Measurements from ENCODE around the gene EPS8. TPM values are rescaled to one million over a fixed set of nuclear protein-coding genes. Genes with fewer than 3 reads are reported as not detected.
A peak's percentile ranks its signal among the peaks of the same experiment; 100 is the strongest.

Gene EPS8
- total and polyA plus RNA-seq, 2 experiments from 2014 or later: 43.1 to 83.2 TPM

DNA sequence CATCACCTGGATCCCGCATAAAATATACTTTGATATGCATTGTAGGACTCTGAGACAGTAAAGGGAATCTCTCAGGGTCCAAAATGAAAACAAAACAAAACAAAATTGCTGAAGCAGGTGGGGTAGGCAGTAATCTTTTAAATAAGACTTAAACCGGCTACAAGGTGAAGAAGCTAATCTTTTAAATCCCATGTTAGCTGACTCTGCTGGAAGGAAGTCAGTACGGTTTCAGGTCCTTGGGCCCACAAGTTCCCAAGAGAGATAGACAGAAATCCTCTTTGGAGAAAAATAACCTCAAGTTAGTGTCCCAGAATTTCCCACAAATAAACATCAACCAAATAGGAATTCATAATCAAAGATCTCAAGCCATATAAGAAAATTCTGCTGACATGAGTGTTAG, 5.0 kb upstream of the EPS8 start:
- Histone ChIP-seq H3K27ac (no peak overlapping the region), H3K9me3 (ENCODE audit: low read depth) (no peaks in the 10 kb centered on the region), H3K36me3 (replicated peaks; ENCODE audit: insufficient read depth, low read depth) (no peaks in the 10 kb centered on the region), H3K27me3 (no peaks in the 10 kb centered on the region), H2AFZ (no peak overlapping the region), H3K4me1 (ENCODE audit: insufficient read depth) (peaks cover 18% of the 10 kb centered on the region), H3K4me3 (no peak overlapping the region), H3K79me2 (no peaks in the 10 kb centered on the region), H3K9me2 (replicated peaks; ENCODE audit: insufficient read depth) (no peaks in the 10 kb centered on the region), H3K4me2 (no peak overlapping the region), H4K20me1 (ENCODE audit: insufficient read depth, poor library complexity, severe bottlenecking) (no peaks in the 10 kb centered on the region)
- DNase-seq (ENCODE audit: low spot score): no peak
- 80% methylated on average over 3 of the region's 3 CpGs for WGBS (ENCODE audit: low lambda C conversion rate, missing lambda C conversion rate)
- TF ChIP-seq, protein P1, sequence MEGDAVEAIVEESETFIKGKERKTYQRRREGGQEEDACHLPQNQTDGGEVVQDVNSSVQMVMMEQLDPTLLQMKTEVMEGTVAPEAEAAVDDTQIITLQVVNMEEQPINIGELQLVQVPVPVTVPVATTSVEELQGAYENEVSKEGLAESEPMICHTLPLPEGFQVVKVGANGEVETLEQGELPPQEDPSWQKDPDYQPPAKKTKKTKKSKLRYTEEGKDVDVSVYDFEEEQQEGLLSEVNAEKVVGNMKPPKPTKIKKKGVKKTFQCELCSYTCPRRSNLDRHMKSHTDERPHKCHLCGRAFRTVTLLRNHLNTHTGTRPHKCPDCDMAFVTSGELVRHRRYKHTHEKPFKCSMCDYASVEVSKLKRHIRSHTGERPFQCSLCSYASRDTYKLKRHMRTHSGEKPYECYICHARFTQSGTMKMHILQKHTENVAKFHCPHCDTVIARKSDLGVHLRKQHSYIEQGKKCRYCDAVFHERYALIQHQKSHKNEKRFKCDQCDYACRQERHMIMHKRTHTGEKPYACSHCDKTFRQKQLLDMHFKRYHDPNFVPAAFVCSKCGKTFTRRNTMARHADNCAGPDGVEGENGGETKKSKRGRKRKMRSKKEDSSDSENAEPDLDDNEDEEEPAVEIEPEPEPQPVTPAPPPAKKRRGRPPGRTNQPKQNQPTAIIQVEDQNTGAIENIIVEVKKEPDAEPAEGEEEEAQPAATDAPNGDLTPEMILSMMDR (IDR thresholded peaks at IDR 0.05; ENCODE audit: poor library complexity): no peak
- TF ChIP-seq EZH2phosphoT487 (IDR thresholded peaks at IDR 0.05; ENCODE audit: low read depth, severe bottlenecking, unreplicated experiment): no peak
- TF ChIP-seq EZH2 (IDR thresholded peaks at IDR 0.05; ENCODE audit: borderline replicate concordance): no peak

DNA sequence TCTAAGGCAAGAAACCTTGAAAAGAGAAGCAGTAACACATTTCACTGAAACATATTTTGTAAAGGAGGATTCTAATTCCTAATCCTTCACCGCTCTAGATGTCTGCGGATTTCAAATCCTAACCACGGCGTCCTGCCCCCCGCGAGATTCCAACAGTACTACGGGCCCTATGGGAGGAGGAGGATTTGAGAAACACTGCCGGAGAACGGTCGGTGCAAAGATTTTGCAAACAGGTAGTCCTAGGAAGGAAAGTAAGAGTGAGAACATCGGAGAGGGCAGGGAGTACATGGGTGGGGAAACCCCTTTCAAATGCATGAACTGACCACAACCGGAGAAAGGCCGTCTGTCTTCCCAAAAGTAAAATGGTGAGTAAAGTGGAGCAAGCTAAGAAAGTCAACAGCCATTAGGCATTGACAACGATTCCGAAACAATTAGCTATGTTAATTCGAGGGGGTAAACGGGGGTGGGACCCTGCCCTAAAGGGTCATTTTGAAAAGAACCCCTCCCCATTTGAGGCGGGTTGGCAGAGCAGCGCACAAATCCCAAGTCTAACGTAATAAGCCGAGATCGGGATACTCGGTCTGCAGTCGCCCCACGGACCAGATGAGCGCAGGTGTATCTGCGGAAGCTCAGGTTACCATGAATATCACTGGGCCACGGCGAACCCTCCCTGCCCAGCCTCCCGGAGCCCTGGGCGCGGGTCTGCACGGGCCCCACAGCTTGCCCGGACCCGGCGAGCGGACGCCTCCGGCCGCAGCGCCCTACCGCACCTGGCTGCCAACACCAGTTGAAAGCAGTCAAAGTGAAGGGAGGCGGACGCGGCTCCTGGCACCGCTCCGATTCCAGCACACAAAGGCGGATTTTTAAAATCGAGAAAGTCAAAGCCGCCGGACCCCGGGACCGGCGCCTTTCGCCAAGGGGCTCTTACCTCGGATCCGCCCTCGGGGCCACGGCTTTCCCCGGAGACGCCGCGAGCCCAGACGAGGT, 662 bp downstream of the EPS8 start:
- H3K4me1 ChIP-seq (ENCODE audit: insufficient read depth): peaks cover 5% of the 10 kb centered on the region
- peak overlapping the region; percentile 95 for H3K4me3 ChIP-seq
- H3K79me2 ChIP-seq: peaks cover 44% of the 10 kb centered on the region
- no peak for TF ChIP-seq EZH2 (IDR thresholded peaks at IDR 0.05; ENCODE audit: borderline replicate concordance)
- TF ChIP-seq, protein P1 (IDR thresholded peaks at IDR 0.05; ENCODE audit: poor library complexity): no peak
- no peak for TF ChIP-seq EZH2phosphoT487 (IDR thresholded peaks at IDR 0.05; ENCODE audit: low read depth, severe bottlenecking, unreplicated experiment)
- peaks cover 7% of the 10 kb centered on the region for H4K20me1 ChIP-seq (ENCODE audit: insufficient read depth, poor library complexity, severe bottlenecking)
- peak overlapping the region; percentile 88 for H3K4me2 ChIP-seq
- WGBS (ENCODE audit: low lambda C conversion rate, missing lambda C conversion rate): under 1% methylated on average over 61 of the region's 64 CpGs
- peak overlapping the region; percentile 93 for H3K27ac ChIP-seq
- no peaks in the 10 kb centered on the region for H3K9me2 ChIP-seq (replicated peaks; ENCODE audit: insufficient read depth)
- H3K36me3 ChIP-seq (replicated peaks; ENCODE audit: insufficient read depth, low read depth): no peaks in the 10 kb centered on the region
- H3K27me3 ChIP-seq: no peaks in the 10 kb centered on the region
- no peaks in the 10 kb centered on the region for H3K9me3 ChIP-seq (ENCODE audit: low read depth)
- H2AFZ ChIP-seq: peak overlapping the region; percentile 90
- peak; percentile 54 for DNase-seq (ENCODE audit: low spot score)

DNA sequence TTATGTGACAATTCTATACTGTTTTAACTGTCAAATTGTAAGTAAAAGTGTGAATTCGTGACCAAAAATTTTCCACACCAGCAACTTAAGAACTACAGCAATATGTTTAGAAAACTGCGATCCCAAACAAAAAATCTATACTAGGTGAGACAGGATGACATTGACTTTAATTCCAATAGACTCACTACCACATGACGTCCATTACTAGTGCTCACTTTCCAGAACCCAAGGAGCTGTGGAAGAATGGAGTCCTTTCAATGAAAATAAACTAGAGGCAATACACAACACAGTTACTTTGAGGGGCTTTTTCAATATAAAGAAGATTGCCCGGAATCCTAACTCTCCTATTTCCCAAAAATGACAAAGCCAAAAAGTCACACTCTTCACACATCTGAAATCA, 1.4 kb downstream of the EPS8 start:
- H3K9me3 ChIP-seq (ENCODE audit: low read depth): no peaks in the 10 kb centered on the region
- peak overlapping the region; percentile 95 for H3K4me3 ChIP-seq
- TF ChIP-seq, protein P1 (IDR thresholded peaks at IDR 0.05; ENCODE audit: poor library complexity): no peak
- TF ChIP-seq EZH2phosphoT487 (IDR thresholded peaks at IDR 0.05; ENCODE audit: low read depth, severe bottlenecking, unreplicated experiment): no peak
- no peak for TF ChIP-seq EZH2 (IDR thresholded peaks at IDR 0.05; ENCODE audit: borderline replicate concordance)
- peaks cover 51% of the 10 kb centered on the region for H3K79me2 ChIP-seq
- H3K27me3 ChIP-seq: no peaks in the 10 kb centered on the region
- no peaks in the 10 kb centered on the region for H3K36me3 ChIP-seq (replicated peaks; ENCODE audit: insufficient read depth, low read depth)
- peaks cover 7% of the 10 kb centered on the region for H4K20me1 ChIP-seq (ENCODE audit: insufficient read depth, poor library complexity, severe bottlenecking)
- WGBS (ENCODE audit: low lambda C conversion rate, missing lambda C conversion rate): 69% methylated on average over 4 of the region's 4 CpGs
- DNase-seq (ENCODE audit: low spot score): no peak
- peak overlapping the region; percentile 90 for H2AFZ ChIP-seq
- H3K9me2 ChIP-seq (replicated peaks; ENCODE audit: insufficient read depth): no peaks in the 10 kb centered on the region
- peak overlapping the region; percentile 88 for H3K4me2 ChIP-seq
- peak overlapping the region; percentile 93 for H3K27ac ChIP-seq
- peaks cover 5% of the 10 kb centered on the region for H3K4me1 ChIP-seq (ENCODE audit: insufficient read depth)
